GM12801 (cell line): Measurements from ENCODE around the gene ZNF618.

ENCODE experiments used
- TF ChIP-seq, protein P1 (sequence below): IDR thresholded peaks from one replicate; pipeline ENCODE4 v1.5.1; 2011; ENCODE audit warnings: control low read depth; ENCODE audit not compliant: insufficient read length; ENCODE audit errors: extremely low read depth

ZNF618 gene

DNA sequence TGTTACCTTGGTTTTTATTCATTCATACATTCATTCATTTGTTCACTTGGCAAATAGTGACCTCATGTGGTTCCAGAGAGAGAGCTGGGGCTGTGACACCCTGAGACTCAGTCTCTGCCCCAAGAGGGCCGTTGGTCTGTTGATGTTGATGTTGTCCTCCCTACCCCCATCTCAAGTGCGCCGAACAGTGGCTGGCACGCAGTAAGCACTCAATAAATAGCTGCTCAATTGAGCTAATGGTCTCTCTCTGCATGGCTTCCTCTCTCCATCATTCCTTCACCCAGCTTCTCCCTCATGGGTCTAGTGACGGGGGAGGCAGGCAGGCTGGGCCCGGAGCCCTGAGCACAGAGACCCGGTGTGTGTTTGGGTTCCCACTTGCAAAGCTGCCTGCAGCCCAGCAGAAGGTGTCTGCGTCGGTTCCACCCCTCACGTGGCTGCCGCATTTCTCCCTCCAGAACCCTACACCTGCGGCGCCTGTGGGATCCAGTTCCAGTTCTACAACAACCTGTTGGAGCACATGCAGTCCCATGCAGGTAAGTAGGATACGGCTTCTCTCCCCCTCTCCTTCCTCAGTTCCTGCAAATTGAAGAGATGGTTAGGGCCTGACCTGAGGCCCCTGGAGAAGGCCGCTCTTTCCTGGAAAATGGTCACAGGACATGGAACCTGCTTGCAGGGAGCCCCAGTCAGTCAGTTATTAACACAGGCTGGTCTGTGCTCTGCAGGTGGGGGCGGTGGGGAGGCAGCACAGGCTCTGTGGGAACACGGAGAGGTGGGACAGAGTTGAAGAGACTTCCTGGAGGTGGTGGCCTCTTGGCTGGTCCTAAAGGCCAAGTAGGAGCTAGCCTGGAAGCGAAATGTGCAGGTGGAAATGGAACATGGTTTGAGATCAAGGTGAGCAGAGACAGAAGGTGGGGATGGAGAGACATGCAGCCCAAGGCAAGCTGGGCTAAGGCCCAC lies 160.0 kb downstream of the ZNF618 start:
- TF ChIP-seq, protein P1, sequence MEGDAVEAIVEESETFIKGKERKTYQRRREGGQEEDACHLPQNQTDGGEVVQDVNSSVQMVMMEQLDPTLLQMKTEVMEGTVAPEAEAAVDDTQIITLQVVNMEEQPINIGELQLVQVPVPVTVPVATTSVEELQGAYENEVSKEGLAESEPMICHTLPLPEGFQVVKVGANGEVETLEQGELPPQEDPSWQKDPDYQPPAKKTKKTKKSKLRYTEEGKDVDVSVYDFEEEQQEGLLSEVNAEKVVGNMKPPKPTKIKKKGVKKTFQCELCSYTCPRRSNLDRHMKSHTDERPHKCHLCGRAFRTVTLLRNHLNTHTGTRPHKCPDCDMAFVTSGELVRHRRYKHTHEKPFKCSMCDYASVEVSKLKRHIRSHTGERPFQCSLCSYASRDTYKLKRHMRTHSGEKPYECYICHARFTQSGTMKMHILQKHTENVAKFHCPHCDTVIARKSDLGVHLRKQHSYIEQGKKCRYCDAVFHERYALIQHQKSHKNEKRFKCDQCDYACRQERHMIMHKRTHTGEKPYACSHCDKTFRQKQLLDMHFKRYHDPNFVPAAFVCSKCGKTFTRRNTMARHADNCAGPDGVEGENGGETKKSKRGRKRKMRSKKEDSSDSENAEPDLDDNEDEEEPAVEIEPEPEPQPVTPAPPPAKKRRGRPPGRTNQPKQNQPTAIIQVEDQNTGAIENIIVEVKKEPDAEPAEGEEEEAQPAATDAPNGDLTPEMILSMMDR: no peak

- TF ChIP-seq, protein P1: no peak
These were observed 161.1 kb downstream of the ZNF618 start for GRCh38 chr9:114037249-114037648.

- TF ChIP-seq, protein P1: no peak
These were observed 162.0 kb downstream of the ZNF618 start for GRCh38 chr9:114037961-114038723.

- TF ChIP-seq, protein P1: no peak
These were observed 162.7 kb downstream of the ZNF618 start for GRCh38 chr9:114038724-114039313.

DNA sequence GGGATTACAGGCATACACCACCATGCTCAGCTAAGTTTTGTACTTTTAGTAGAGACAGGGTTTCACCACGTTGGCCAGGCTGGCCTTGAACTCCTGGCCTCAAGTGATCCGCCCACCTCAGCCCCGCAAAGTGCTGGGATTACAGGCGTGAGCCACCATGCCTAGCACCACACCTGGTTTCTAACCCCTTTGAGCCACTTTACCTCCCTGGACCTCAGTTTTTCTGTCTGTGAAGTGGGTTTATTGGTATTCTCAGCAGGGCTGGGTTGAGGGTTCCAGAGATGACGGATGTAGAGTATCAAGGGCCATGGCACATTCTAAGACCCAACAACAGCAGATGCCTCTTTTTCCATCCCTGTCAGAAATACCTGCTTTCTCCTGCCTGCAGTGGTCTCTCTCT lies 163.4 kb downstream of the ZNF618 start:
- TF ChIP-seq, protein P1: no peak

DNA sequence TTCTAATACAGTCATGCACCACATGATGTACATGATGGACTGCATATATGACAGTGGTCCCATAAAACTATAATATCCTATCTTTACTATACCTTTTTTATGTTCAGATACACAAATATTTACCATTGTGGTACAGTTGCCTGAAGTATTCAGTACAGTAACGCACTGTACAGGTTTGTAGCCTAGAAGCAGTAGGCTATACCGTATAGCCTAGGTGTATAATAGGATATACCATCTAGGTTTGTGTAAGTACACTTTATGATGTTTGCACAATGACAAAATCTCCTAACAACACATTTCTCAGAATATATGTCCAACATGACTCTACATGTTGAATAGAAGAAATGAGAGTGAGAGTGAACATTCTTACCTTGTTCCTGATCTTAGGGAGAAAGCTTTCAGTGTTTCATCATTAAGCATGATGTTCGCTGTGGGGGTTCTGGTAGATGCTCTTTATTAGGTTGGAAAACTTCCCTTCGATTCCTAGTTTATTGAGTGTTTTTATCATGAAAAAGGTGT lies 170.2 kb downstream of the ZNF618 start:
- TF ChIP-seq, protein P1: no peak

DNA sequence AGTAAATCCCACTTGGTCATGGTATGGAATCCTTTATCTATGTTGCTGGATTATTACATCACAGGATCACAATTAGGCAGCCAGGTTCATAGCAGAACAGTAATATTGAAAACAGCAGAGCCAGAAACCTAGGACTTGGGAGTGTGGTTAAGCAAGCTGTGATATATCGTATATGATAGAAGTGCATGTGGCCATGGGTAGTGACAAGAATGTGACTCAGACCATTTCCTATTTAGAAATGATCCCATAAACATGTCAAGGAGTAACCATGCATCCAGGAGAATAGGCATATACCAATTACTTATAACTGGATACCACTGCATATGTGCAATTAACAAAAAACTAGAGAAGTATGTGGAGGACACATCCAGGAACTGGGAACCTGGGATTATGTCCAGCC lies 170.8 kb downstream of the ZNF618 start:
- TF ChIP-seq, protein P1: no peak
